PC-9 (cell line): ENCODE results near the gene GYG1. TPM values are rescaled to one million over a fixed set of nuclear protein-coding genes. Genes with fewer than 3 reads are reported as not detected.

Source experiments
- BruUV-seq: library from RNA; stranded (reverse); fragments of 400-500 nt; replicated peaks from 2 replicates; lab custom pipeline; 2021; lab: Mats Ljungman, UMichigan
- CTCF ChIA-PET: fragments of 300-600 bp; sonication (Branson Sonifier 250); formaldehyde crosslinking; loops from one replicate; lab custom pipeline; 2022; ENCODE audit warnings: antibody characterized with exemption; lab: Charles Lee
- POLR2A ChIA-PET: fragments of 300-600 bp; sonication (Branson Sonifier 250); formaldehyde crosslinking; loops from one replicate; lab custom pipeline; 2022; ENCODE audit warnings: antibody characterized with exemption; ENCODE audit not compliant: unreplicated experiment; lab: Charles Lee
- DNase-seq, 2 experiments: peaks; one replicate each; pipeline versions ENCODE4 v3.0.0 to v3.0.0-alpha.2; 2015 to 2022; ENCODE audit warnings: mixed read lengths in 1 of 2
- H2AFZ ChIP-seq: fragments of 200-600 bp; sonication (generic); 2 replicates; pipeline ENCODE4 v1.8.1; 2017; ENCODE audit warnings: antibody characterized with exemption
- H3F3A ChIP-seq: fragments of 200-600 bp; sonication (generic); 2 replicates; pipeline ENCODE4 v1.8.1; 2017; ENCODE audit warnings: antibody characterized with exemption, mild to moderate bottlenecking, low read depth; ENCODE audit not compliant: insufficient read depth
- H3K27ac ChIP-seq: fragments of 200-600 bp; sonication (generic); 2 replicates; pipeline ENCODE4 v1.6.1; 2016; ENCODE audit warnings: mixed run types
- H3K27me3 ChIP-seq: fragments of 200-600 bp; sonication (generic); 2 replicates; pipeline ENCODE4 v1.6.1; 2016; ENCODE audit warnings: low read depth, mixed run types; ENCODE audit not compliant: insufficient read depth
- H3K36me3 ChIP-seq: fragments of 200-600 bp; sonication (generic); 2 replicates; pipeline ENCODE4 v1.6.1; 2016; ENCODE audit warnings: low read depth, mixed run types
- H3K4me1 ChIP-seq: fragments of 200-600 bp; sonication (generic); replicated peaks from 2 replicates; pipeline ENCODE4 v1.6.1; 2016; ENCODE audit warnings: mixed run types; ENCODE audit not compliant: insufficient read depth
- H3K4me2 ChIP-seq: fragments of 200-600 bp; sonication (generic); 2 replicates; pipeline ENCODE4 v1.6.1; 2017; ENCODE audit warnings: mixed run types
- H3K4me3 ChIP-seq: fragments of 200-600 bp; sonication (generic); 2 replicates; pipeline ENCODE4 v1.6.1; 2016; ENCODE audit warnings: mixed run types
- H3K79me2 ChIP-seq: fragments of 200-600 bp; sonication (generic); 2 replicates; pipeline ENCODE4 v1.6.1; 2017; ENCODE audit warnings: low read depth, mixed run types
- H3K9me2 ChIP-seq: fragments of 200-600 bp; sonication (generic); 2 replicates; pipeline ENCODE4 v1.8.1; 2017; ENCODE audit warnings: mild to moderate bottlenecking; ENCODE audit not compliant: insufficient read depth
- H3K9me3 ChIP-seq: fragments of 200-600 bp; sonication (generic); 2 replicates; pipeline ENCODE4 v1.8.1; 2016; ENCODE audit warnings: low read depth; ENCODE audit not compliant: insufficient read depth
- H4K20me1 ChIP-seq: fragments of 200-600 bp; sonication (generic); 2 replicates; pipeline ENCODE4 v1.8.1; 2017; ENCODE audit not compliant: insufficient read depth
- CTCF ChIP-seq: fragments of 200-600 bp; sonication (generic); conservative IDR thresholded peaks from 2 replicates; pipeline ENCODE4 v1.6.1; 2017; ENCODE audit warnings: mixed run types, antibody characterized with exemption, mild to moderate bottlenecking, moderate library complexity
- EZH2 ChIP-seq: fragments of 200-600 bp; sonication (generic); IDR thresholded peaks from 2 replicates; pipeline ENCODE4 v1.8.0; 2017; ENCODE audit warnings: antibody characterized with exemption, low read depth
- intact Hi-C: fragments of 100-400 bp; cut with micrococcal nuclease; formaldehyde crosslinking; loops from one replicate; pipeline ENCODE4 v1.10.0; 2022; ENCODE audit not compliant: unreplicated experiment
- total RNA-seq: library from RNA; stranded (reverse); gene quantifications from 2 replicates; pipeline ENCODE4 v1.2.3, GENCODE V29; 2021

The GYG1 gene
- total RNA-seq, 1 experiment from 2014 or later, result 16.5 TPM

DNA sequence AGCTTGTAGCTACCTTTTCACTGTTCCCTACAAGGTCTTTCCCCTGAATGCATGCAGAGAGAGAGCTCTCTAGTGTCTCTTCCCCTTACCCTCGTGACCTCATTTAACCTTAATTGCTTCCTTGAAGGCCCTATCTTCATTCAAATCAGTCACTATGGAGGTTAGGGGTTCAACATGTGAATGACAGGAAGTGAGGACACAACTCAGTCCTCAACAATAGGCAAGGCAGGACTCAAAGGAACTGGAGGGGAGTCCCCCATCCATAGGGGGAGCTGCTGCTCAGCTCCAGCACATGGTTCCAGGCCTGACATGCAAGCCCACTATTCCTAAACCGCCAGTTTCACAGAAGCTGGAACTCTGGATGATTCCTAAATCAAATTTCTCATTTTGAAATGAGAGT, 33.8 kb upstream of the GYG1 start:
- CTCF ChIA-PET, result no interaction called here
- no peak overlapping the region for H2AFZ ChIP-seq
- no peaks in the 10 kb centered on the region for H3K27me3 ChIP-seq
- intact Hi-C loops, result loop anchor here (5.0 kb wide), 3 partner anchors 395 to 550 kb away; no protein-coding TSS in a partner anchor
- H3K9me2 ChIP-seq, result no peaks in the 10 kb centered on the region
- no TSS peak for BruUV-seq
- no peak overlapping the region for H3K4me2 ChIP-seq
- no peak overlapping the region for H3K4me3 ChIP-seq
- no peaks in the 10 kb centered on the region for H3K79me2 ChIP-seq
- no peaks in the 10 kb centered on the region for H3K9me3 ChIP-seq
- H3K36me3 ChIP-seq, result no peaks in the 10 kb centered on the region
- H4K20me1 ChIP-seq, result no peaks in the 10 kb centered on the region
- H3F3A ChIP-seq, result no peaks in the 10 kb centered on the region
- DNase-seq, result no peak
- no peak overlapping the region for H3K27ac ChIP-seq
- peaks cover 7% of the 10 kb centered on the region; the same call in 1 of the 2 replicates for H3K4me1 ChIP-seq
- TF ChIP-seq CTCF (peak; percentile 22; the same call in 1 of the 2 replicates), EZH2 (no peak)
- POLR2A ChIA-PET, result no interaction called here

DNA sequence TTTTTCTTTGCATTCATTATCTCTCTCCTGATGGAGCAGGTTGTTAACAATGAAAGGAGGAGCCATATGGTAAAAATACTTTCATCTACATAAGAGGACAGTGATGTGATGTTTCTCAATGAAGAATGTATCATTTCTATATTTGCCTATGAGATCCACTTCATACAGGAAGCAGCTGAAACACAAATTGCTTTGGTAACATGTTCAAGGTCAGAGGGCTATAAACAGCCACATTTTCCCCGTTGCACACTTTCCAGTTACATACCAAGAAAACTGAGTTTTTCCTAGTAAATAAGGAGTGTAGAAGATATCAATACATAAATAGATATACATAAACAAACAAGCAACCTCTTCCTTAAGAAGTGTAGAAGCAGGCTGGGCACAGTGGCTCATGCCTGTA, 32.6 kb upstream of the GYG1 start:
- Histone ChIP-seq H3K79me2 (no peaks in the 10 kb centered on the region), H3K27me3 (no peaks in the 10 kb centered on the region), H3K27ac (no peak overlapping the region), H2AFZ (no peak overlapping the region), H3K4me1 (peaks cover 7% of the 10 kb centered on the region; the same call in 1 of the 2 replicates), H3F3A (no peaks in the 10 kb centered on the region), H3K4me3 (no peak overlapping the region), H3K4me2 (no peak overlapping the region), H3K9me3 (no peaks in the 10 kb centered on the region), H3K36me3 (no peaks in the 10 kb centered on the region), H4K20me1 (no peaks in the 10 kb centered on the region), H3K9me2 (no peaks in the 10 kb centered on the region)
- BruUV-seq, result no TSS peak
- CTCF ChIA-PET, result no interaction called here
- no peak for TF ChIP-seq CTCF
- no peak for TF ChIP-seq EZH2
- POLR2A ChIA-PET, result no interaction called here
- no peak for DNase-seq
- intact Hi-C loops, result loop anchor here (5.0 kb wide), 3 partner anchors 394 to 549 kb away; no protein-coding TSS in a partner anchor

- Histone ChIP-seq H3K4me2 (no peak overlapping the region), H3F3A (no peaks in the 10 kb centered on the region), H3K79me2 (no peaks in the 10 kb centered on the region), H4K20me1 (no peaks in the 10 kb centered on the region), H3K27me3 (no peaks in the 10 kb centered on the region), H3K4me1 (no peaks in the 10 kb centered on the region), H3K4me3 (no peak overlapping the region), H2AFZ (no peak overlapping the region), H3K27ac (no peak overlapping the region), H3K9me2 (no peaks in the 10 kb centered on the region), H3K9me3 (no peaks in the 10 kb centered on the region), H3K36me3 (no peaks in the 10 kb centered on the region)
- TF ChIP-seq CTCF (peak; percentile 50), EZH2 (no peak)
- ChIA-PET CTCF (interaction anchor here (0.5 to 0.6 kb wide), 2 partner anchors 70 to 167 kb away, joined by 5 to 7 read pairs; partner anchors contain the start of gene HPS3), POLR2A (no interaction called here)
- intact Hi-C loops, result loop anchor here (2.0 kb wide), 1 partner anchor 372 kb away; no protein-coding TSS in a partner anchor
- no TSS peak for BruUV-seq
- peak; percentile 58 to 73 for DNase-seq
Observed at GRCh38 chr3:148962513-148962912, 28.8 kb upstream of the GYG1 start.
